Mesenchymal stem cell (in vitro differentiated cells and primary cell): ENCODE measurements around the gene FOXE3.

Source experiments
- DNase-seq: peaks from one replicate; pipeline ENCODE4 v3.0.0-alpha.2; 2013
- H2AFZ ChIP-seq: one replicate; pipeline ENCODE4 v1.6.1; 2013; ENCODE audit warnings: low read depth, mild to moderate bottlenecking, control low read depth, inconsistent platforms, low read length, moderate library complexity
- H2AK5ac ChIP-seq: 2 replicates; pipeline ENCODE4 v1.6.1; 2013; ENCODE audit warnings: low read length, moderate library complexity, mild to moderate bottlenecking, inconsistent platforms; ENCODE audit not compliant: severe bottlenecking
- H2BK120ac ChIP-seq: one replicate; pipeline ENCODE4 v1.6.1; 2013; ENCODE audit warnings: low read depth, mild to moderate bottlenecking, inconsistent platforms, low read length, moderate library complexity
- H2BK12ac ChIP-seq, 2 experiments: one replicate each; pipeline ENCODE4 v1.6.1; 2013; ENCODE audit warnings: inconsistent platforms in 2 of 2, low read length in 2 of 2, mild to moderate bottlenecking in 2 of 2, moderate library complexity in 2 of 2, control low read depth in 1 of 2
- H2BK15ac ChIP-seq: one replicate; pipeline ENCODE4 v1.6.1; 2013; ENCODE audit warnings: mild to moderate bottlenecking, low read depth, inconsistent platforms; ENCODE audit not compliant: poor library complexity, severe bottlenecking
- H2BK5ac ChIP-seq: 2 replicates; pipeline ENCODE4 v1.6.1; 2013; ENCODE audit warnings: low read depth, mild to moderate bottlenecking, low read length, control low read depth, inconsistent platforms; ENCODE audit not compliant: poor library complexity, severe bottlenecking
- H3K14ac ChIP-seq, 2 experiments: one replicate each; pipeline ENCODE4 v1.6.1; 2013; ENCODE audit warnings: inconsistent platforms in 2 of 2, low read length in 2 of 2, control low read depth in 1 of 2, mild to moderate bottlenecking in 1 of 2, moderate library complexity in 1 of 2
- H3K18ac ChIP-seq, 2 experiments: one replicate each; pipeline ENCODE4 v1.6.1; 2013; ENCODE audit warnings: inconsistent platforms in 2 of 2, low read length in 2 of 2, control low read depth in 1 of 2, low read depth in 1 of 2, mild to moderate bottlenecking in 1 of 2
- H3K23ac ChIP-seq, 2 experiments: one replicate each; pipeline ENCODE4 v1.6.1; 2013; ENCODE audit warnings: inconsistent platforms in 2 of 2, low read length in 2 of 2, mild to moderate bottlenecking in 2 of 2, moderate library complexity in 2 of 2, control low read depth in 1 of 2
- H3K27ac ChIP-seq: 2 replicates; pipeline ENCODE4 v1.5.1; 2013; ENCODE audit warnings: mild to moderate bottlenecking, moderate library complexity, low read length, control low read depth, inconsistent platforms; ENCODE audit not compliant: poor library complexity, severe bottlenecking
- H3K27me3 ChIP-seq, 2 experiments: 2 replicates each; pipeline versions ENCODE4 v1.6.1 to v1.7.0; 2013; ENCODE audit warnings: low read length in 2 of 2, mild to moderate bottlenecking in 2 of 2, moderate library complexity in 2 of 2, control low read depth in 1 of 2, inconsistent platforms in 1 of 2; ENCODE audit not compliant: control insufficient read depth in 1 of 2, insufficient read depth in 1 of 2
- H3K36me3 ChIP-seq, 2 experiments: 2 replicates each; pipeline versions ENCODE4 v1.6.1 to v1.7.0; 2013; ENCODE audit warnings: low read length in 2 of 2, control low read depth in 1 of 2, inconsistent platforms in 1 of 2, low read depth in 1 of 2, mild to moderate bottlenecking in 1 of 2; ENCODE audit not compliant: insufficient read depth in 2 of 2, control insufficient read depth in 1 of 2
- H3K4ac ChIP-seq, 2 experiments: one replicate each; pipeline ENCODE4 v1.6.1; 2013; ENCODE audit warnings: inconsistent platforms in 2 of 2, low read length in 2 of 2, mild to moderate bottlenecking in 2 of 2, moderate library complexity in 2 of 2, control low read depth in 1 of 2, low read depth in 1 of 2
- H3K4me1 ChIP-seq: 2 replicates; pipeline ENCODE4 v1.6.1; 2013; ENCODE audit warnings: low read depth, low read length, control low read depth; ENCODE audit not compliant: control insufficient read depth, insufficient read depth
- H3K4me2 ChIP-seq: 2 replicates; pipeline ENCODE4 v1.6.1; 2013; ENCODE audit warnings: low read length, mild to moderate bottlenecking, inconsistent platforms; ENCODE audit not compliant: poor library complexity, severe bottlenecking
- H3K4me3 ChIP-seq, 2 experiments: 2 replicates each; pipeline versions ENCODE4 v1.5.1 to v1.7.0; 2013; ENCODE audit warnings: low read length in 2 of 2, mild to moderate bottlenecking in 2 of 2, control low read depth in 1 of 2, low read depth in 1 of 2; ENCODE audit not compliant: insufficient read depth in 1 of 2
- H3K79me1 ChIP-seq: replicated peaks from 2 replicates; pipeline ENCODE4 v1.6.1; 2013; ENCODE audit warnings: mild to moderate bottlenecking, control low read depth, low read length, inconsistent platforms; ENCODE audit not compliant: poor library complexity, severe bottlenecking
- H3K9ac ChIP-seq: 2 replicates; pipeline ENCODE4 v1.7.0; 2013; ENCODE audit warnings: mild to moderate bottlenecking, low read length, moderate library complexity
- H3K9me3 ChIP-seq: 2 replicates; pipeline ENCODE4 v1.7.0; 2013; ENCODE audit warnings: mild to moderate bottlenecking, low read length; ENCODE audit not compliant: control insufficient read depth
- H4K8ac ChIP-seq: one replicate; pipeline ENCODE4 v1.6.1; 2013; ENCODE audit warnings: inconsistent platforms, mild to moderate bottlenecking, low read length, moderate library complexity
- H4K91ac ChIP-seq: one replicate; pipeline ENCODE4 v1.6.1; 2013; ENCODE audit warnings: mild to moderate bottlenecking, low read length, inconsistent platforms
- WGBS: methylation state at CpG from one replicate; pipeline ENCODE4 v1.1.7; 2013; ENCODE audit warnings: mixed read lengths; 5-methylcytosine and 5-hydroxymethylcytosine counted together

Gene FOXE3

GRCh38 chr1:47396671-47397196, 19.4 kb upstream of the FOXE3 start:
- Histone ChIP-seq H3K9me3 (no peaks in the 10 kb centered on the region), H4K91ac (no peak overlapping the region), H3K23ac (no peak overlapping the region), H2BK5ac (no peak overlapping the region), H3K4ac (no peak overlapping the region), H3K4me2 (no peak overlapping the region), H2BK120ac (no peak overlapping the region), H3K4me3 (no peak overlapping the region), H3K27ac (no peak overlapping the region), H3K4me1 (no peaks in the 10 kb centered on the region), H2BK12ac (no peak overlapping the region), H3K27me3 (peaks cover 30 to 37% of the 10 kb centered on the region in 2 experiments), H3K14ac (no peak overlapping the region), H3K18ac (no peak overlapping the region), H2AFZ (no peak overlapping the region), H3K79me1 (no peaks in the 10 kb centered on the region), H3K36me3 (no peaks in the 10 kb centered on the region), H2BK15ac (no peak overlapping the region), H2AK5ac (no peak overlapping the region), H3K9ac (no peak overlapping the region), H4K8ac (no peak overlapping the region)
- WGBS, result 80% methylated on average over 4 of the region's 6 CpGs
- no peak for DNase-seq

GRCh38 chr1:47399138-47399845, 16.8 kb upstream of the FOXE3 start:
- Histone ChIP-seq H3K27ac (no peak overlapping the region), H3K9ac (no peak overlapping the region), H3K79me1 (no peaks in the 10 kb centered on the region), H3K4me3 (no peak overlapping the region), H3K9me3 (no peaks in the 10 kb centered on the region), H2AFZ (no peak overlapping the region), H3K14ac (no peak overlapping the region), H3K27me3 (peaks cover 29 to 56% of the 10 kb centered on the region in 2 experiments), H3K4me2 (no peak overlapping the region), H3K18ac (no peak overlapping the region), H2BK15ac (no peak overlapping the region), H4K8ac (no peak overlapping the region), H2AK5ac (no peak overlapping the region), H2BK12ac (no peak overlapping the region), H3K4me1 (no peaks in the 10 kb centered on the region), H4K91ac (no peak overlapping the region), H3K23ac (no peak overlapping the region), H3K36me3 (no peaks in the 10 kb centered on the region), H3K4ac (no peak overlapping the region), H2BK120ac (no peak overlapping the region), H2BK5ac (no peak overlapping the region)
- WGBS, result 95% methylated on average over 3 of the region's 4 CpGs
- DNase-seq, result no peak

- Histone ChIP-seq H2BK12ac (no peak overlapping the region), H2AFZ (no peak overlapping the region)
- no peak for DNase-seq
Measured at GRCh38 chr1:47399846-47400155, 16.3 kb upstream of the FOXE3 start.

GRCh38 chr1:47401761-47402160, 14.3 kb upstream of the FOXE3 start:
- no peak overlapping the region for H2BK120ac ChIP-seq
- no peaks in the 10 kb centered on the region for H3K9me3 ChIP-seq
- H3K9ac ChIP-seq, result no peak overlapping the region
- WGBS, result 92% methylated on average over 3 of the region's 4 CpGs
- no peaks in the 10 kb centered on the region for H3K36me3 ChIP-seq
- H2BK15ac ChIP-seq, result no peak overlapping the region
- no peak overlapping the region for H3K4me3 ChIP-seq
- no peak overlapping the region for H3K4me2 ChIP-seq
- no peak overlapping the region for H2BK12ac ChIP-seq
- H2BK5ac ChIP-seq, result no peak overlapping the region
- no peak overlapping the region for H3K18ac ChIP-seq
- H3K14ac ChIP-seq, result no peak overlapping the region
- H3K4ac ChIP-seq, result no peak overlapping the region
- H2AK5ac ChIP-seq, result no peak overlapping the region
- H3K79me1 ChIP-seq, result no peaks in the 10 kb centered on the region
- H3K27ac ChIP-seq, result no peak overlapping the region
- H4K8ac ChIP-seq, result no peak overlapping the region
- DNase-seq, result no peak
- no peak overlapping the region for H2AFZ ChIP-seq
- H3K23ac ChIP-seq, result no peak overlapping the region
- H3K27me3 ChIP-seq, result peaks cover 24 to 58% of the 10 kb centered on the region in 2 experiments
- H4K91ac ChIP-seq, result no peak overlapping the region
- H3K4me1 ChIP-seq, result no peaks in the 10 kb centered on the region

More at GRCh38 chr1:47399846-47400155, 16.3 kb upstream of the FOXE3 start:
- Histone ChIP-seq H3K4ac (no peak overlapping the region), H2BK5ac (no peak overlapping the region), H3K27ac (no peak overlapping the region), H3K23ac (no peak overlapping the region), H3K4me1 (no peaks in the 10 kb centered on the region), H4K8ac (no peak overlapping the region), H3K9ac (no peak overlapping the region), H2BK120ac (no peak overlapping the region), H3K4me3 (no peak overlapping the region), H3K18ac (no peak overlapping the region), H3K4me2 (no peak overlapping the region), H3K9me3 (no peaks in the 10 kb centered on the region), H3K14ac (no peak overlapping the region), H3K27me3 (peaks cover 29 to 51% of the 10 kb centered on the region in 2 experiments), H4K91ac (no peak overlapping the region), H2BK15ac (no peak overlapping the region), H2AK5ac (no peak overlapping the region), H3K79me1 (no peaks in the 10 kb centered on the region), H3K36me3 (no peaks in the 10 kb centered on the region)
- WGBS, result 96% methylated on average over 4 of the region's 4 CpGs
